BLaER1 (cell line): Measurements from ENCODE around the gene CDH4.

Experiments
- H3K27ac ChIP-seq: shearing (Covaris generic); formaldehyde crosslinking; 2 replicates; pipeline ENCODE4 v1.8.1; 2022
- H3K27me3 ChIP-seq: shearing (Covaris generic); formaldehyde crosslinking; 2 replicates; pipeline ENCODE4 v1.8.1; 2022
- H3K36me3 ChIP-seq: shearing (Covaris generic); formaldehyde crosslinking; 2 replicates; pipeline ENCODE4 v1.8.1; 2022
- H3K4me1 ChIP-seq: shearing (Covaris generic); formaldehyde crosslinking; 2 replicates; pipeline ENCODE4 v1.8.1; 2022
- H3K4me2 ChIP-seq: shearing (Covaris generic); formaldehyde crosslinking; 2 replicates; pipeline ENCODE4 v1.8.1; 2022
- H3K4me3 ChIP-seq: shearing (Covaris generic); formaldehyde crosslinking; 2 replicates; pipeline ENCODE4 v1.8.1; 2022
- H3K9ac ChIP-seq: shearing (Covaris generic); formaldehyde crosslinking; 2 replicates; pipeline ENCODE4 v1.8.1; 2022
- H3K9me3 ChIP-seq: shearing (Covaris generic); formaldehyde crosslinking; 2 replicates; pipeline ENCODE4 v1.8.1; 2022
- H4K20me1 ChIP-seq: shearing (Covaris generic); formaldehyde crosslinking; 2 replicates; pipeline ENCODE4 v1.8.1; 2022
- Cebpa-rat ChIP-seq: shearing (Covaris generic); IDR thresholded peaks from 2 replicates; pipeline ENCODE4 v1.8.1; 2022

CDH4 gene

DNA sequence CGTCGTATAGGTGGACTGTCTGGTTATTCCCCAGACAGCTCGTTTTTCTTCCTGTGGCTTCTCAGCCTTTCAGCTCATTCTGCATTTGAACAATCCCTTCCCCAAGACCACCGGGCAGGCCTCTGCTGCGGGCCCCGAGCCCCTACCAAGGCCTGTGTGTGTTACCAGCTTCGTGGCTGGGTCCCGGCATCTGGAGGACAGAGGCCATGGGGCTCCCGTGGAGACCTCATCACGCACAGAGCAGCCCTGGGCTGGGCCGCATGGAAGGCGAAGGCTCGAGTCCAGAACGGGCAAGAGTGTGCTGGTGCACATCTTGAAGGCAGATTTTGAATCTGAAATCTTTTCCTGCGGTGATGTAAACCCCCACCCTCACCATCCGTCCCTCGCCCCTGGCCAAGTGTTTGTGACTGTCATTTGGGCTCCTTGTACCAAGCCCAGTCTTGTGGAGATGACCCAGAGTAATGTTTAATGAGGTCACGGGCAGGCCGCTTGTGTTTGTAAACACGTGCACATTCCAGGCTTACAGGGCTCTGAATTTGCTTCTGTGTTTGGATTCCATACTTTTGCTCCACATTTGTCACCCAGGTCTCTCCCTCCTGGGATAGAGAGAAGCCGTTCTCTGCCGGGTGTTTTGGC lies 119.6 kb downstream of the CDH4 start:
- Histone ChIP-seq H3K27ac (no peak overlapping the region), H3K9me3 (peaks cover 19% of the 10 kb centered on the region), H3K9ac (no peak overlapping the region), H3K36me3 (no peaks in the 10 kb centered on the region), H3K27me3 (no peaks in the 10 kb centered on the region), H3K4me1 (no peaks in the 10 kb centered on the region), H4K20me1 (no peaks in the 10 kb centered on the region), H3K4me2 (no peak overlapping the region), H3K4me3 (no peak overlapping the region)
- no peak for TF ChIP-seq Cebpa-rat

DNA sequence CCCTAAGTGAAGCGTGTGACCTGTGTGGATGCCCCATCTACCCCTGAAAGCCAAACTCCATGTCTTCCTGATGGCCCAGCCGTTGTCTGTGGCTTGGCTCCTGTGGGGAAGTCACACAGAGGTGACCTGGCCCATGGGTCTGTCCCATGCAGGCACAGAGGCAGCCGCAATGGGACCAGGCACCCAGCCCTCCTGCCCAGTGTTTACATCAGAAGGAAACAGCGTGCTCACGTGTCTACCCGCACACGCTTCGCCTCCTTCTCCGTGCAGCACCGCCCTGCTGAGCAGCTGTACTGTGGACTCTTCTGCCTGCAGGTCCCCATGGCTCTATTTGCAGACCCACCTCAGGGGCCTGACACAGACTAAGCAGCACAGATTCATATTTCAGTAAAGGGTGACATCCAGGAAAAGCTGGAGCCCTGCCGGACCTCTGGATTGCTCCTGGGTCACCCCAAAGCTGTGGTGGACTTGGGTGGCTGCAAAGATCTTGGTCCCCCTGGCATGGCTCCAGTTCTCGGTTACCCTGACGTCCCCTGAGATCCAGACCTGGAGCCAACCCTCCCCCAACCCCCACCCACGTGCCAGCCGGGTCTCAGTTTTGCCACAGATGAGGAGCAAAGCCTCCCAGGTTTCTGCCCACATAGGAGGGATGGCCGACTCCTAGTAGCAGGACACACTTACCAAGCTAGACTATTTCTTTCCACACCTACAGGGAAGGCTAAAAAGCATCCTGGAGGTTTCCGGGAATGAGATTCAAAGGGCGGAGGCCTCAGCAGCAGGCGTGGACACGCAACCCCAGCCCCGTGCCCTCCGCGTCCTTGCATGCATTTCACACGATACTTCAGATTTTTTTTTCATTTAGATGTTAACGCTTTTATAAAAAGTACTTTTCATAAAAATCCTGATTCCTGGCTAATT lies 120.3 kb downstream of the CDH4 start:
- Histone ChIP-seq H4K20me1 (no peaks in the 10 kb centered on the region), H3K36me3 (no peaks in the 10 kb centered on the region), H3K4me2 (no peak overlapping the region), H3K27ac (no peak overlapping the region), H3K9me3 (peaks cover 15% of the 10 kb centered on the region), H3K4me1 (no peaks in the 10 kb centered on the region), H3K27me3 (no peaks in the 10 kb centered on the region), H3K4me3 (no peak overlapping the region), H3K9ac (no peak overlapping the region)
- TF ChIP-seq Cebpa-rat = no peak

- Histone ChIP-seq H3K9me3 (peaks cover 15% of the 10 kb centered on the region), H3K4me2 (no peak overlapping the region), H3K36me3 (no peaks in the 10 kb centered on the region), H3K4me3 (no peak overlapping the region), H3K9ac (no peak overlapping the region), H3K27me3 (no peaks in the 10 kb centered on the region), H4K20me1 (no peaks in the 10 kb centered on the region), H3K27ac (no peak overlapping the region), H3K4me1 (no peaks in the 10 kb centered on the region)
- no peak for TF ChIP-seq Cebpa-rat
These were observed 121.0 kb downstream of the CDH4 start for GRCh38 chr20:61373055-61373399.

DNA sequence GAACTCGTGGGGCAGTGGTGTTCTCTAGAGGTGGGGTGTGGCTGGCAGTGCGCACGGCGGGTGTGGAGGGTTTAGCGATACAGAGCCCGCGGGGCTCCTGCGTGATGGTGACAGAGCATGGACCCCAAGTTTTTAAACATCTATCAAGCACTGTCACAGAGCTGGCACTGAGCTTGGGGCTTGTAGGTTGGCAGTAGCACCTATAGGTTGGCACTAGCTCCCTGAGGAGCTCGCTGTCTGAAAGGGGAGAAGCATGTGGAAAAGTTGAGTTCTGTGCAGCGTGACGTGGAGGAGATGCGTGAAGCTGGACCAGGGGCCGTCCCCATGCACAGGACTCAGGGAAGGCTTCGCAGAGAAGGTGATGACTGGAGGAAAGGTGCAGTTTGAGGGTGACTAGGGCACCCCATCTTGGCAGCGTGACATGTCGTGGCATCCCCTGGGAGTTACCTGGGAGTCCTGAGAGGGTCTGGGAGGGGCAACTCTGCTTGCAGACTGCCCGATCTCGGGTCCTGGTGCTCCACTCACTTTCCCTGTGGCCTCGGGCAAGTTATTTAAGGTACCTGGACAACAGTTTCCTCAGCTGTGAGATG lies 122.0 kb downstream of the CDH4 start:
- no peaks in the 10 kb centered on the region for H3K27me3 ChIP-seq
- H3K4me3 ChIP-seq = no peak overlapping the region
- H3K4me1 ChIP-seq = no peaks in the 10 kb centered on the region
- no peaks in the 10 kb centered on the region for H4K20me1 ChIP-seq
- H3K9ac ChIP-seq = no peak overlapping the region
- no peak for TF ChIP-seq Cebpa-rat
- no peak overlapping the region for H3K4me2 ChIP-seq
- H3K9me3 ChIP-seq = peaks cover 15% of the 10 kb centered on the region
- no peak overlapping the region for H3K27ac ChIP-seq
- no peaks in the 10 kb centered on the region for H3K36me3 ChIP-seq

GRCh38 chr20:61376541-61377240 lies 124.6 kb downstream of the CDH4 start:
- no peak overlapping the region for H3K4me2 ChIP-seq
- H3K9ac ChIP-seq = no peak overlapping the region
- peaks cover 15% of the 10 kb centered on the region for H3K9me3 ChIP-seq
- no peak overlapping the region for H3K27ac ChIP-seq
- no peaks in the 10 kb centered on the region for H3K4me1 ChIP-seq
- H3K36me3 ChIP-seq = no peaks in the 10 kb centered on the region
- H4K20me1 ChIP-seq = no peaks in the 10 kb centered on the region
- H3K4me3 ChIP-seq = no peak overlapping the region
- no peak for TF ChIP-seq Cebpa-rat
- no peaks in the 10 kb centered on the region for H3K27me3 ChIP-seq

DNA sequence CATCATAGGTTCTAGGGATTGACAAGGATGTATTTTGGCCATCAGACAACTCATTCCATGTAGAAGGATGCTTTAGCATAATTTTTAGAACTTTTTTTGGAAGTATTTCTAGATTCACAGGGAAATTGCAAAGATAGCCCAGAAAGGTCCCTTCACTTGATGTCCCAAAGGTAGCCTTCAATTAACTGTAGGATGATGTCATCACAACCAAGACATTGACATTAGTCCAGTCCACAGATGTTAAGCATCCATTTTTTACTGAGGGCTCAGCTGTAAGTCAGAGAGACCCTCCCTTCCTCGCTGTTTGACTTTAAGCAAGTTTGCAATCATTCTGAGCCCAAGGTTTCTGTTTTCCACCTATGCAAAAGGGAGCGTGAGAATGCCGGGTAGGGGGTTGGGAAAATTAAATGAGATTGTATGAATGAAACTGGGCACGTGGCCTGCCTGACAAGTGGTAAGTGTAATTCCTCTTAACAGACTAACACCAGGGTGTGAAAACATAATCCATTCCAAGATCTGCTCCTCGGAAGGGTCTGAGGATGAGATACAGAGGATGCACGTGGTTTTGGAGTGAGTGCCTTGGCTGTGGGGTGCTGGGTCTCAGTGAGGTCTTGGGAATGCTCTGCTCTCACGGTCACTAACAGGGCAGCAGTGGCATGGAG lies 126.8 kb downstream of the CDH4 start:
- H3K4me2 ChIP-seq = no peak overlapping the region
- H3K9me3 ChIP-seq = peaks cover 28% of the 10 kb centered on the region
- no peaks in the 10 kb centered on the region for H3K4me1 ChIP-seq
- no peak for TF ChIP-seq Cebpa-rat
- H4K20me1 ChIP-seq = no peaks in the 10 kb centered on the region
- H3K9ac ChIP-seq = no peak overlapping the region
- H3K27ac ChIP-seq = no peak overlapping the region
- H3K27me3 ChIP-seq = no peaks in the 10 kb centered on the region
- H3K36me3 ChIP-seq = peaks cover 5% of the 10 kb centered on the region; the same call in 1 of the 2 replicates
- H3K4me3 ChIP-seq = no peak overlapping the region

DNA sequence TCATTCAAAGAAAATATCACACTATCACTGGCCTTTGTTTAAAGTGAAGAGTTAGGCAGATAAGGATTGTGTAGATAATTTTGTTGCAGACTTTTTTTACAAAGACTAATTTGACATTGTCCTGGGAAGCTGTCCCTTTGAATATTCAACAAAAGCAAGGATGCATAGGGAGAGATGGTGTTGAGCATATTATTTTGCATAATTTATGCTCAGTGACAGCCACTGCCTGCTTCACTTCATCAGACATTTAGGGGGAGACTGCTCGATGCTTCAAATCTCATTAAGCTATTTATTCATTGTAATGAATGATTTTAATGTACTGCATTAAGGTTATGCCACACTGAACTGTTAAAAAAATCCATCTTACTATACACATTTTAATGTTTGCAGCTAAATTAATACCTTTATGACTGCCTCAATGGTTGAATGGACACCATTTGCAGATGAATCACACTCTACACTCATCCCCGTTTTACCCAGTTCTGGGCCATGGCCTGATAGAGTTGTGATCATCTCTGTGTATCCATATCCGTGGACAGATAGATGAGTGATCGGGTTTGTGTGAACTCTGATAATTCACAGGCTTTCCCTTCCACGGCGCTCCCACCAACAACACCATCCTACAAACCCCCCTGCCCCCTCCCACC lies 128.0 kb downstream of the CDH4 start:
- no peak overlapping the region for H3K4me3 ChIP-seq
- H3K9me3 ChIP-seq = peaks cover 33% of the 10 kb centered on the region
- no peaks in the 10 kb centered on the region for H4K20me1 ChIP-seq
- no peak overlapping the region for H3K27ac ChIP-seq
- no peaks in the 10 kb centered on the region for H3K4me1 ChIP-seq
- H3K36me3 ChIP-seq = peaks cover 5% of the 10 kb centered on the region; the same call in 1 of the 2 replicates
- H3K9ac ChIP-seq = no peak overlapping the region
- H3K27me3 ChIP-seq = no peaks in the 10 kb centered on the region
- no peak overlapping the region for H3K4me2 ChIP-seq
- TF ChIP-seq Cebpa-rat = no peak

DNA sequence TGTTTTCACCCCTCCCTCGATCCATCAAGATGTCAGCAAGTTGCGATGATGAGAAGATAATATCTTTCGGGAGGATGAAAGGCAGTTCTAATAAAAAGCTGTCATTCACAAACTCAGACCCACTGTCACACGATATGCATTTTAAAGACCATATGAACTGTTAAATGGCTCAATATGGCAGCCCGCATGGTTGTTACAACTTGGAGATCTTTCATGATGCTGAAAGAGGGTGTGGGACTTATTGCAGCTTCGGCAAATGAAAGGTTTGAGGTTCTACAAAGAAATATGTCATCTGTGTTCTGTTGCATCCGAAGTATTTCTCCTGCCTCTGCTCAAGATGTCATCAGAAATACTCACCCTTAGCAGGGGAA lies 128.5 kb downstream of the CDH4 start:
- no peaks in the 10 kb centered on the region for H4K20me1 ChIP-seq
- peaks cover 28% of the 10 kb centered on the region for H3K9me3 ChIP-seq
- H3K4me3 ChIP-seq = no peak overlapping the region
- no peaks in the 10 kb centered on the region for H3K4me1 ChIP-seq
- H3K36me3 ChIP-seq = peaks cover 5% of the 10 kb centered on the region; the same call in 1 of the 2 replicates
- H3K4me2 ChIP-seq = no peak overlapping the region
- TF ChIP-seq Cebpa-rat = no peak
- no peaks in the 10 kb centered on the region for H3K27me3 ChIP-seq
- H3K27ac ChIP-seq = no peak overlapping the region
- H3K9ac ChIP-seq = no peak overlapping the region

- no peaks in the 10 kb centered on the region for H4K20me1 ChIP-seq
- no peak overlapping the region for H3K9ac ChIP-seq
- no peaks in the 10 kb centered on the region for H3K27me3 ChIP-seq
- H3K27ac ChIP-seq = no peak overlapping the region
- TF ChIP-seq Cebpa-rat = no peak
- no peak overlapping the region for H3K4me2 ChIP-seq
- peaks cover 19% of the 10 kb centered on the region for H3K9me3 ChIP-seq
- H3K4me1 ChIP-seq = peaks cover 7% of the 10 kb centered on the region
- H3K4me3 ChIP-seq = no peak overlapping the region
- H3K36me3 ChIP-seq = peaks cover 5% of the 10 kb centered on the region; the same call in 1 of the 2 replicates
These were observed 130.1 kb downstream of the CDH4 start for GRCh38 chr20:61382194-61382593.
